Activated CD8-positive, alpha-beta memory T cell treated with anti-CD3 and anti-CD28 coated beads for 36 hours (primary cell): Measurements from ENCODE around the gene CDADC1. TPM values are rescaled to one million over a fixed set of nuclear protein-coding genes. Genes with fewer than 3 reads are reported as not detected.

Source experiments
- CTCF ChIA-PET: fragments of 350-600 bp; sonication (Branson Sonifier 250); formaldehyde crosslinking; loops from one replicate; lab custom pipeline; 2021; ENCODE audit warnings: antibody characterized with exemption; lab: Charles Lee
- POLR2A ChIA-PET: fragments of 350-600 bp; sonication (Branson Sonifier 250); formaldehyde crosslinking; loops from one replicate; lab custom pipeline; 2021; ENCODE audit warnings: antibody characterized with exemption; lab: Charles Lee
- total RNA-seq, 2 experiments: library from RNA; stranded (reverse); gene quantifications; one replicate each; pipeline ENCODE4 v1.2.3, GENCODE V29; 2021

CDADC1 gene
- 1 to 10 TPM; 8.4 to 9.6 TPM for total RNA-seq

GRCh38 chr13:49247643-49248621 is at the start of gene CDADC1:
CDADC1 (plus strand) TSS chr13:49247925; CDS start chr13:49248038, 113 bp downstream.
- ChIA-PET CTCF (interaction anchor here (0.9 to 2.7 kb wide), 3 partner anchors 8 to 33 kb away, joined by 3 to 13 read pairs (median 3); no protein-coding TSS in a partner anchor), POLR2A (interaction anchor here (0.9 to 1.1 kb wide), 2 partner anchors 31 to 196 kb away, joined by 3 read pairs; partner anchors contain the start of genes CAB39L and SETDB2)

- ChIA-PET POLR2A (no interaction called here), CTCF (no interaction called here)
These were observed 41.1 kb upstream of the CDADC1 start for GRCh38 chr13:49206641-49207040.

- POLR2A ChIA-PET = no interaction called here
- CTCF ChIA-PET = no interaction called here
These were observed 39.1 kb upstream of the CDADC1 start for GRCh38 chr13:49208619-49209018.

GRCh38 chr13:49210114-49210513 is 37.6 kb upstream of the CDADC1 start:
- POLR2A ChIA-PET = no interaction called here
- CTCF ChIA-PET = no interaction called here

GRCh38 chr13:49210669-49211068 is 37.1 kb upstream of the CDADC1 start:
- ChIA-PET CTCF (no interaction called here), POLR2A (no interaction called here)

- ChIA-PET CTCF (no interaction called here), POLR2A (no interaction called here)
These were observed 34.2 kb upstream of the CDADC1 start for GRCh38 chr13:49213539-49213938.

- ChIA-PET POLR2A (no interaction called here), CTCF (interaction anchor here (0.9 to 1.6 kb wide), 3 partner anchors 24 to 67 kb away, joined by 3 to 4 read pairs (median 3); partner anchors contain the start of gene CDADC1)
These were observed 33.5 kb upstream of the CDADC1 start for GRCh38 chr13:49213997-49214916.

- POLR2A ChIA-PET = no interaction called here
- CTCF ChIA-PET = interaction anchor here (0.9 to 1.6 kb wide), 4 partner anchors 23 to 66 kb away, joined by 3 to 4 read pairs (median 3); partner anchors contain the start of gene CDADC1
These were observed 32.8 kb upstream of the CDADC1 start for GRCh38 chr13:49214917-49215376.

GRCh38 chr13:49216334-49216733 is 31.4 kb upstream of the CDADC1 start:
- POLR2A ChIA-PET = no interaction called here

GRCh38 chr13:49217962-49218492 is 29.7 kb upstream of the CDADC1 start:
- POLR2A ChIA-PET = no interaction called here
- CTCF ChIA-PET = no interaction called here

More at GRCh38 chr13:49216334-49216733, 31.4 kb upstream of the CDADC1 start:
- CTCF ChIA-PET = no interaction called here

GRCh38 chr13:49218493-49219051 is 29.2 kb upstream of the CDADC1 start:
- ChIA-PET CTCF (no interaction called here), POLR2A (no interaction called here)

- ChIA-PET CTCF (interaction anchor here (0.5 kb wide), 1 partner anchor 100 kb away, joined by 3 read pairs; no protein-coding TSS in a partner anchor), POLR2A (no interaction called here)
These were observed 28.1 kb upstream of the CDADC1 start for GRCh38 chr13:49219647-49220035.

GRCh38 chr13:49220036-49220855 is 27.5 kb upstream of the CDADC1 start, which contains the start of gene MLNR:
MLNR (plus strand) TSS chr13:49220338; CDS start chr13:49220338, 0 bp downstream.
- CTCF ChIA-PET = interaction anchor here (0.5 to 1.4 kb wide), 2 partner anchors 25 to 99 kb away, joined by 3 read pairs; no protein-coding TSS in a partner anchor

GRCh38 chr13:49220856-49221589 is 26.7 kb upstream of the CDADC1 start:
- POLR2A ChIA-PET = interaction anchor here (0.5 kb wide), 1 partner anchor 81 kb away, joined by 5 read pairs; no protein-coding TSS in a partner anchor
- CTCF ChIA-PET = interaction anchor here (1.4 kb wide), 1 partner anchor 24 kb away, joined by 3 read pairs; no protein-coding TSS in a partner anchor

More at GRCh38 chr13:49220036-49220855, 27.5 kb upstream of the CDADC1 start, which contains the start of gene MLNR:
- POLR2A ChIA-PET = interaction anchor here (0.5 kb wide), 1 partner anchor 81 kb away, joined by 5 read pairs; no protein-coding TSS in a partner anchor

GRCh38 chr13:49221590-49221965 is 26.1 kb upstream of the CDADC1 start:
- ChIA-PET CTCF (interaction anchor here (1.4 kb wide), 1 partner anchor 24 kb away, joined by 3 read pairs; no protein-coding TSS in a partner anchor), POLR2A (no interaction called here)

- POLR2A ChIA-PET = no interaction called here
- CTCF ChIA-PET = no interaction called here
These were observed 22.3 kb upstream of the CDADC1 start for GRCh38 chr13:49225223-49226042.
